ENCODE data around the gene WDR3.

WDR3 gene

GRCh38 chr1:117895482-117896114 lies 33.9 kb upstream of the WDR3 start:
- TF ChIP-seq CTCF (IDR thresholded peaks at IDR 0.05; ENCODE audit: low read length) (peak; percentile 86), EZH2 (IDR thresholded peaks at IDR 0.05; ENCODE audit: borderline replicate concordance, low read length) (no peak)
- Histone ChIP-seq H3K9ac (ENCODE audit: low read length) (no peak overlapping the region), H3K9me2 (ENCODE audit: low read depth, low read length) (no peaks in the 10 kb centered on the region), H3K36me3 (ENCODE audit: insufficient read depth, low read length) (peaks cover 30% of the 10 kb centered on the region; the same call in 1 of the 2 replicates), H3F3A (ENCODE audit: insufficient read depth, low read length) (no peaks in the 10 kb centered on the region), H4K20me1 (ENCODE audit: insufficient read depth, low read length) (no peaks in the 10 kb centered on the region), H3K4me1 (ENCODE audit: insufficient read depth, low read length, severe bottlenecking) (no peaks in the 10 kb centered on the region), H3K27ac (ENCODE audit: low read depth, low read length, poor library complexity, severe bottlenecking) (no peak overlapping the region), H3K27me3 (ENCODE audit: insufficient read depth, low read length) (no peaks in the 10 kb centered on the region), H3K4me2 (ENCODE audit: low read length) (no peak overlapping the region), H3K4me3 (ENCODE audit: low read depth, low read length, poor library complexity, severe bottlenecking) (no peak overlapping the region), H3K9me3 (ENCODE audit: low read length) (no peaks in the 10 kb centered on the region), H3K79me2 (ENCODE audit: insufficient read depth, low read length) (no peaks in the 10 kb centered on the region), H2AFZ (ENCODE audit: low read length) (no peak overlapping the region)

GRCh38 chr1:117897551-117897950 lies 32.0 kb upstream of the WDR3 start:
- H4K20me1 ChIP-seq (ENCODE audit: insufficient read depth, low read length) = no peaks in the 10 kb centered on the region
- H3K4me3 ChIP-seq (ENCODE audit: low read depth, low read length, poor library complexity, severe bottlenecking) = no peak overlapping the region
- no peaks in the 10 kb centered on the region for H3K9me3 ChIP-seq (ENCODE audit: low read length)
- H3K79me2 ChIP-seq (ENCODE audit: insufficient read depth, low read length) = no peaks in the 10 kb centered on the region
- H3K36me3 ChIP-seq (ENCODE audit: insufficient read depth, low read length) = peaks cover 34% of the 10 kb centered on the region; the same call in 1 of the 2 replicates
- no peak overlapping the region for H3K9ac ChIP-seq (ENCODE audit: low read length)
- H3K4me2 ChIP-seq (ENCODE audit: low read length) = no peak overlapping the region
- no peaks in the 10 kb centered on the region for H3K4me1 ChIP-seq (ENCODE audit: insufficient read depth, low read length, severe bottlenecking)
- TF ChIP-seq CTCF (IDR thresholded peaks at IDR 0.05; ENCODE audit: low read length) (no peak), EZH2 (IDR thresholded peaks at IDR 0.05; ENCODE audit: borderline replicate concordance, low read length) (no peak)
- H3K9me2 ChIP-seq (ENCODE audit: low read depth, low read length) = no peaks in the 10 kb centered on the region
- H3K27ac ChIP-seq (ENCODE audit: low read depth, low read length, poor library complexity, severe bottlenecking) = no peak overlapping the region
- no peak overlapping the region for H2AFZ ChIP-seq (ENCODE audit: low read length)
- H3K27me3 ChIP-seq (ENCODE audit: insufficient read depth, low read length) = no peaks in the 10 kb centered on the region
- no peaks in the 10 kb centered on the region for H3F3A ChIP-seq (ENCODE audit: insufficient read depth, low read length)

- Histone ChIP-seq H3K4me2 (ENCODE audit: low read length) (no peak overlapping the region), H3K9me3 (ENCODE audit: low read length) (no peaks in the 10 kb centered on the region), H3K36me3 (ENCODE audit: insufficient read depth, low read length) (peaks cover 43% of the 10 kb centered on the region; the same call in 1 of the 2 replicates)
Measured at GRCh38 chr1:117899801-117900200, 29.7 kb upstream of the WDR3 start.

More at GRCh38 chr1:117899801-117900200, 29.7 kb upstream of the WDR3 start:
- H3K27ac ChIP-seq (ENCODE audit: low read depth, low read length, poor library complexity, severe bottlenecking) = no peak overlapping the region
- no peaks in the 10 kb centered on the region for H3K27me3 ChIP-seq (ENCODE audit: insufficient read depth, low read length)
- no peak overlapping the region for H3K9ac ChIP-seq (ENCODE audit: low read length)
- no peak overlapping the region for H3K4me3 ChIP-seq (ENCODE audit: low read depth, low read length, poor library complexity, severe bottlenecking)
- H4K20me1 ChIP-seq (ENCODE audit: insufficient read depth, low read length) = no peaks in the 10 kb centered on the region
- H3K4me1 ChIP-seq (ENCODE audit: insufficient read depth, low read length, severe bottlenecking) = no peaks in the 10 kb centered on the region
- H3F3A ChIP-seq (ENCODE audit: insufficient read depth, low read length) = no peaks in the 10 kb centered on the region
- no peak for TF ChIP-seq EZH2 (IDR thresholded peaks at IDR 0.05; ENCODE audit: borderline replicate concordance, low read length)
- no peak for TF ChIP-seq CTCF (IDR thresholded peaks at IDR 0.05; ENCODE audit: low read length)
- H3K79me2 ChIP-seq (ENCODE audit: insufficient read depth, low read length) = no peaks in the 10 kb centered on the region
- H3K9me2 ChIP-seq (ENCODE audit: low read depth, low read length) = no peaks in the 10 kb centered on the region
- no peak overlapping the region for H2AFZ ChIP-seq (ENCODE audit: low read length)

Measured in OCI-LY1 (cell line).